T-cell (primary cell): ENCODE measurements around the gene FALEC. TPM values are rescaled to one million over a fixed set of nuclear protein-coding genes. Genes with fewer than 3 reads are reported as not detected.

Experiments
- ATAC-seq, 4 experiments: fragments of 200-7000 bp in 3 of 4; fragments of 150-1000 bp in 1 of 4; cut with Tn5 transposase; replicated peaks in 1 of 4; 1 replicate in 3 of 4; 2 replicates in 1 of 4; pipeline ENCODE4 v1.10.0; 2021; ENCODE audit warnings: moderate library complexity in 3 of 4, mild to moderate bottlenecking in 2 of 4, moderate number of reproducible peaks in 1 of 4
- CTCF ChIA-PET, 2 donors: fragments of 300-600 bp; sonication (Branson Sonifier 250); formaldehyde crosslinking; loops; one replicate each; lab custom pipeline; 2022; ENCODE audit warnings: antibody characterized with exemption in 2 of 2; lab: Charles Lee
- POLR2A ChIA-PET, 2 donors: fragments of 300-600 bp; sonication (Branson Sonifier 250); formaldehyde crosslinking; loops; one replicate each; lab custom pipeline; 2022; ENCODE audit warnings: antibody characterized with exemption in 2 of 2; lab: Charles Lee
- DNase-seq, 35 experiments: peaks; one replicate each; pipeline versions ENCODE4 v3.0.0 to v3.0.0-alpha.2; 2013 to 2023
- H3K27ac ChIP-seq: one replicate; pipeline ENCODE4 v1.5.1; 2013; ENCODE audit warnings: low read length
- H3K27me3 ChIP-seq, 2 experiments: replicated peaks in 1 of 2; 1 replicate in 1 of 2; 2 replicates in 1 of 2; pipeline versions ENCODE4 v1.6.1 to v1.7.0; 2013; ENCODE audit warnings: low read length in 1 of 2, mixed read lengths in 1 of 2; ENCODE audit not compliant: control insufficient read depth in 2 of 2, insufficient read depth in 2 of 2; ENCODE audit errors: extremely low read depth in 1 of 2
- H3K36me3 ChIP-seq, 2 donors: 1 replicate in 1 of 2; 2 replicates in 1 of 2; pipeline versions ENCODE4 v1.6.1 to v1.7.0; 2013; ENCODE audit warnings: low read length in 1 of 2; ENCODE audit not compliant: control insufficient read depth in 2 of 2, insufficient read depth in 1 of 2; ENCODE audit errors: extremely low read depth in 1 of 2
- H3K4me1 ChIP-seq, 2 experiments: 1 replicate in 1 of 2; 2 replicates in 1 of 2; pipeline versions ENCODE4 v1.6.1 to v1.7.0; 2013; ENCODE audit warnings: low read length in 2 of 2, mixed read lengths in 1 of 2; ENCODE audit not compliant: insufficient read depth in 2 of 2, control insufficient read depth in 1 of 2; ENCODE audit errors: extremely low read depth in 1 of 2
- H3K4me3 ChIP-seq, 2 donors: 1 replicate in 1 of 2; 2 replicates in 1 of 2; pipeline versions ENCODE4 v1.5.1 to v1.7.0; 2013; ENCODE audit warnings: mild to moderate bottlenecking in 2 of 2, low read length in 1 of 2, moderate library complexity in 1 of 2; ENCODE audit not compliant: control insufficient read depth in 1 of 2; ENCODE audit errors: extremely low read depth in 1 of 2
- H3K9me3 ChIP-seq: 2 replicates; pipeline ENCODE4 v1.7.0; 2013
- H3K27ac Mint-ChIP-seq, 2 donors: one replicate each; pipeline ENCODE4 v1.8.0; 2020 to 2021; ENCODE audit warnings: mild to moderate bottlenecking in 2 of 2, mixed read lengths in 2 of 2
- H3K27me3 Mint-ChIP-seq, 2 donors: one replicate each; pipeline ENCODE4 v1.8.0; 2021 to 2022; ENCODE audit warnings: mixed read lengths in 2 of 2
- H3K36me3 Mint-ChIP-seq: one replicate; pipeline ENCODE4 v1.8.0; 2021; ENCODE audit warnings: mixed read lengths
- H3K4me1 Mint-ChIP-seq, 3 donors: one replicate each; pipeline ENCODE4 v1.8.0; 2020 to 2022; ENCODE audit warnings: mixed read lengths in 3 of 3, mild to moderate bottlenecking in 1 of 3
- H3K4me3 Mint-ChIP-seq, 3 donors: one replicate each; pipeline ENCODE4 v1.8.0; 2020 to 2022; ENCODE audit warnings: mild to moderate bottlenecking in 3 of 3, mixed read lengths in 3 of 3, moderate library complexity in 3 of 3
- H3K9me3 Mint-ChIP-seq, 3 donors: one replicate each; pipeline ENCODE4 v1.8.0; 2020 to 2022; ENCODE audit warnings: mixed read lengths in 3 of 3
- WGBS: methylation state at CpG from one replicate; pipeline ENCODE4 v1.1.5; 2013; ENCODE audit warnings: missing lambda C conversion rate; ENCODE audit not compliant: insufficient coverage; 5-methylcytosine and 5-hydroxymethylcytosine counted together
- total RNA-seq, 35 experiments: library from RNA in 6 of 35; stranded (reverse) in 6 of 35; fragments of 120-200 nt in 1 of 35; gene quantifications; one replicate each; pipeline versions ENCODE4 v1.2.1 to v1.2.4 and lab custom pipeline; 2013 to 2026

The FALEC gene
- total RNA-seq, 5 donors from 2014 or later (not counting 1 experiment from before 2014, with no cell fraction given) = 0.49 to 0.85 (median 0.73) TPM; not detected in 2

GRCh38 chr1:150554086-150554452, 38.5 kb downstream of the FALEC start:
- peaks cover 0 to 4% of the 10 kb centered on the region in 2 donors for H3K27me3 Mint-ChIP-seq
- H3K27ac Mint-ChIP-seq = no peak overlapping the region
- peaks cover 0 to 7% of the 10 kb centered on the region in 2 donors for H3K36me3 ChIP-seq
- peaks cover 5% of the 10 kb centered on the region for H3K36me3 Mint-ChIP-seq
- POLR2A ChIA-PET = interaction anchor here in 1 of 2 donors (0.5 to 0.6 kb wide), 3 partner anchors 57 to 259 kb away, joined by 3 to 6 read pairs (median 6); no protein-coding TSS in a partner anchor
- no peak for DNase-seq
- no peak for ATAC-seq
- no peak overlapping the region for H3K27ac ChIP-seq
- no peak overlapping the region for H3K4me3 ChIP-seq
- WGBS = 91% methylated on average over 4 of the region's 8 CpGs
- peaks cover 16 to 27% (median 24%) of the 10 kb centered on the region in 3 donors for H3K4me1 Mint-ChIP-seq
- no peaks in the 10 kb centered on the region for H3K9me3 ChIP-seq
- no peak overlapping the region for H3K4me3 Mint-ChIP-seq
- no peaks in the 10 kb centered on the region for H3K9me3 Mint-ChIP-seq
- CTCF ChIA-PET = interaction anchor here (0.6 to 0.8 kb wide), 3 partner anchors 60 to 73 kb away, joined by 3 to 5 read pairs (median 3); no protein-coding TSS in a partner anchor
- peaks cover 0 to 35% of the 10 kb centered on the region in 2 experiments for H3K27me3 ChIP-seq
- peaks cover 0 to 29% of the 10 kb centered on the region in 2 experiments for H3K4me1 ChIP-seq

GRCh38 chr1:150555198-150555970, 39.8 kb downstream of the FALEC start:
- peaks cover 19 to 31% (median 26%) of the 10 kb centered on the region in 3 donors for H3K4me1 Mint-ChIP-seq
- H3K27ac Mint-ChIP-seq = no peak overlapping the region
- peaks cover 4 to 35% of the 10 kb centered on the region in 2 experiments for H3K4me1 ChIP-seq
- peaks cover 0 to 25% of the 10 kb centered on the region in 2 experiments for H3K27me3 ChIP-seq
- H3K4me3 ChIP-seq = no peak overlapping the region
- H3K27ac ChIP-seq = no peak overlapping the region
- no peaks in the 10 kb centered on the region for H3K9me3 ChIP-seq
- no peak for ATAC-seq
- no peak overlapping the region for H3K4me3 Mint-ChIP-seq
- POLR2A ChIA-PET = no interaction called here
- no peak for DNase-seq
- H3K9me3 Mint-ChIP-seq = no peaks in the 10 kb centered on the region
- 87% methylated on average over 14 of the region's 19 CpGs for WGBS
- peaks cover 5% of the 10 kb centered on the region for H3K36me3 Mint-ChIP-seq
- H3K36me3 ChIP-seq = peaks cover 0 to 10% of the 10 kb centered on the region in 2 donors
- no peaks in the 10 kb centered on the region for H3K27me3 Mint-ChIP-seq
- CTCF ChIA-PET = interaction anchor here in 1 of 2 donors (0.6 kb wide), 1 partner anchor 62 kb away, joined by 3 read pairs; no protein-coding TSS in a partner anchor

DNA sequence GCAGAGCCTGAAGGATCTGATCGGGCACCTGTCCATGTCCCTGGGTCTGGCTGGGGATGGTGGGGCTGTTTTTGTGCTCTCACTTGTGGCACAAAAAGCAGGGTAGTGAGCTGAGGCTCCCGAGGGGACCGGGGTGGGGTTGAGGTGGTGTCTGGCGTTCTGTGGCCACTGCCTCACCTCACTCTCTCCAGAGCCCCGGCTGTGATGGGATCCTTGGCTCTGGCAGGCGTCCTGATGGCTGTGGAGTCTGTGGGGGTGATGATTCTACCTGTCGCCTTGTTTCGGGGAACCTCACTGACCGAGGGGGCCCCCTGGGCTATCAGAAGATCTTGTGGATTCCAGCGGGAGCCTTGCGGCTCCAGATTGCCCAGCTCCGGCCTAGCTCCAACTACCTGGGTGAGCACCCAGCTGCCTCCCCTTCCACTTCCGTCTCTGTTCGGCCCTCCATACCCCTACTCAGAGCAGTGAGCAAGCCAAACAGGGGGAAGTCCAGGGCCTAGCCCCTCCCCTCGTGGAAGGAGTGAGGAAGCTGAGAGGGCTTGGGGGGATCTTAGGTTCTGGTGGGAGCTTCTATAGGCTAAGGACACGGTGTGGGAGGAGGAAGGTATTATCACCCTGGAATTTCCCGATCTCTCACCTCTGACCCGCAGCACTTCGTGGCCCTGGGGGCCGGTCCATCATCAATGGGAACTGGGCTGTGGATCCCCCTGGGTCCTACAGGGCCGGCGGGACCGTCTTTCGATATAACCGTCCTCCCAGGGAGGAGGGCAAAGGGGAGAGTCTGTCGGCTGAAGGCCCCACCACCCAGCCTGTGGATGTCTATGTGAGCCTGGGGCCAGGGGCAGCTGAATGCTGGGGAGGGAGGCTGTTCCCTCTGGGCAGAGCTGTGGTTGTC, 40.7 kb downstream of the FALEC start:
- H3K9me3 ChIP-seq = no peaks in the 10 kb centered on the region
- H3K27ac ChIP-seq = no peak overlapping the region
- peaks cover 0 to 10% of the 10 kb centered on the region in 2 donors for H3K36me3 ChIP-seq
- DNase-seq (no peak), ATAC-seq (no peak)
- H3K27ac Mint-ChIP-seq = no peak overlapping the region
- no peaks in the 10 kb centered on the region for H3K9me3 Mint-ChIP-seq
- H3K4me1 Mint-ChIP-seq = peaks cover 23 to 36% (median 26%) of the 10 kb centered on the region in 3 donors
- H3K4me3 Mint-ChIP-seq = no peak overlapping the region
- H3K4me1 ChIP-seq = peaks cover 5 to 35% of the 10 kb centered on the region in 2 experiments
- CTCF ChIA-PET = interaction anchor here in 1 of 2 donors (0.7 kb wide), 1 partner anchor 34 kb away, joined by 3 read pairs; no protein-coding TSS in a partner anchor
- 95% methylated on average over 4 of the region's 26 CpGs for WGBS
- POLR2A ChIA-PET = interaction anchor here in 1 of 2 donors (0.5 kb wide), 1 partner anchor 192 kb away, joined by 3 read pairs; the partner anchor contains the start of gene RPRD2
- H3K4me3 ChIP-seq = no peak overlapping the region
- no peaks in the 10 kb centered on the region for H3K27me3 Mint-ChIP-seq
- peaks cover 0 to 16% of the 10 kb centered on the region in 2 experiments for H3K27me3 ChIP-seq
- peaks cover 5% of the 10 kb centered on the region for H3K36me3 Mint-ChIP-seq

DNA sequence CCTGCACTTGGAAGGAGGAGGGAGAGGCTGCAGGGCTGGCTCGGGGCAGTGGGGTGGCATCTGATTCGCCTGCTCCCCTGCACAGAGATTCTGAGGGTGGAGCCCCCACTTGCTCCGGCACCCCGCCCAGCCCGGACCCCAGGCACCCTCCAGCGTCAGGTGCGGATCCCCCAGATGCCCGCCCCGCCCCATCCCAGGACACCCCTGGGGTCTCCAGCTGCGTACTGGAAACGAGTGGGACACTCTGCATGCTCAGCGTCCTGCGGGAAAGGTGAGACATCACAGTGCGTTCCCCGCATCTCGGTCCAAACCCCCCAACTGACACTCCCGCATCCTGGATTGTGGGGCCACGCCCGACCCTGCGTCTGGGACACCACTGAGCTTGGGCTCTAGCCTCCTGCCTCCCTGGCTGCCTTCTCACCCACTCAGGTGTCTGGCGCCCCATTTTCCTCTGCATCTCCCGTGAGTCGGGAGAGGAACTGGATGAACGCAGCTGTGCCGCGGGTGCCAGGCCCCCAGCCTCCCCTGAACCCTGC, 41.6 kb downstream of the FALEC start:
- Histone ChIP-seq H3K27ac (no peak overlapping the region), H3K4me1 (peaks cover 5 to 39% of the 10 kb centered on the region in 2 experiments), H3K4me3 (no peak overlapping the region), H3K27me3 (peaks cover 0 to 11% of the 10 kb centered on the region in 2 experiments), H3K36me3 (peaks cover 0 to 10% of the 10 kb centered on the region in 2 donors), H3K9me3 (no peaks in the 10 kb centered on the region)
- DNase-seq (no peak), ATAC-seq (no peak)
- 93% methylated on average over 22 of the region's 26 CpGs for WGBS
- ChIA-PET CTCF (interaction anchor here (0.6 to 0.7 kb wide), 3 partner anchors 18 to 33 kb away, joined by 3 read pairs; no protein-coding TSS in a partner anchor), POLR2A (no interaction called here)
- H3K4me3 Mint-ChIP-seq = no peak overlapping the region
- H3K9me3 Mint-ChIP-seq = no peaks in the 10 kb centered on the region
- H3K27ac Mint-ChIP-seq = no peak overlapping the region
- no peaks in the 10 kb centered on the region for H3K27me3 Mint-ChIP-seq
- peaks cover 22 to 39% (median 24%) of the 10 kb centered on the region in 3 donors for H3K4me1 Mint-ChIP-seq
- peaks cover 5% of the 10 kb centered on the region for H3K36me3 Mint-ChIP-seq

- POLR2A ChIA-PET = no interaction called here
- H3K27me3 Mint-ChIP-seq = no peaks in the 10 kb centered on the region
- Histone ChIP-seq H3K27me3 (peaks cover 0 to 6% of the 10 kb centered on the region in 2 experiments), H3K27ac (no peak overlapping the region), H3K4me3 (no peak overlapping the region), H3K4me1 (peaks cover 6 to 41% of the 10 kb centered on the region in 2 experiments), H3K36me3 (peaks cover 0 to 10% of the 10 kb centered on the region in 2 donors), H3K9me3 (no peaks in the 10 kb centered on the region)
- CTCF ChIA-PET = interaction anchor here in 1 of 2 donors (1.2 kb wide), 1 partner anchor 72 kb away, joined by 4 read pairs; the partner anchor contains the start of gene ENSA
- no peak overlapping the region for H3K27ac Mint-ChIP-seq
- ATAC-seq (no peak), DNase-seq (no peak)
- WGBS = 92% methylated on average over 13 of the region's 15 CpGs
- H3K4me3 Mint-ChIP-seq = no peak overlapping the region
- peaks cover 5% of the 10 kb centered on the region for H3K36me3 Mint-ChIP-seq
- H3K4me1 Mint-ChIP-seq = peaks cover 21 to 39% (median 22%) of the 10 kb centered on the region in 3 donors
- H3K9me3 Mint-ChIP-seq = no peaks in the 10 kb centered on the region
These were observed 42.3 kb downstream of the FALEC start for GRCh38 chr1:150557813-150558212.
